ENCODE data around the gene TFF3.

TFF3 gene

DNA sequence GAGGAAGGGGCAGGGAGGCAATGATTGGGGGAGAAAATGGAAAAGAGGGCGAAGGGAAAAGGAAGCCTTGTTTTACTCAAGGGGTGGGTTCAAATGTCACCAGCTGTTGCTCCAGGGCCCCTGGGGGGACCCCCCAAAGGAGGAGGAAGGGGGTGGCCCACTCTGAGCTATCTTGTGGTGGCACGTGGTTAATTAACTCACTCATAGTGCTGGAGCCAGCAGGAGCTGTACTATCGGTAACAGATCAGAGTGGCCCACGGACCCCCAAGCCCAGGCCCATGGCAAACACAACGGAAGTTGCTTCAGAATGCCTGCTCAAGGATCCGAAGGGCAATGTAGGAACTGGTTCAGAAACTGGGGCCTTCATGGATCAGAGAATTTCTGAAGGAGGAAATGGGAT lies 28.3 kb upstream of the TFF3 start:
- 86% methylated on average over 6 of the region's 6 CpGs for WGBS
- Histone ChIP-seq H3K18ac (ENCODE audit: low read depth in 1 of 2, low read length in 2 of 2) (no peak overlapping the region), H3K14ac (ENCODE audit: low read length in 2 of 2) (no peak overlapping the region), H3K4me3 (ENCODE audit: insufficient read depth in 1 of 2, low read depth in 1 of 2, low read length in 2 of 2) (no peak overlapping the region), H3K4me2 (ENCODE audit: low read length, poor library complexity, severe bottlenecking) (no peak overlapping the region), H2AFZ (ENCODE audit: low read depth, low read length) (no peak overlapping the region), H2BK120ac (ENCODE audit: low read depth, low read length) (no peak overlapping the region), H3K4me1 (ENCODE audit: control insufficient read depth, insufficient read depth, low read depth, low read length) (peaks cover 5% of the 10 kb centered on the region), H3K27me3 (ENCODE audit: control insufficient read depth in 1 of 2, insufficient read depth in 1 of 2, low read length in 2 of 2) (peaks cover 9 to 27% of the 10 kb centered on the region in 2 experiments), H4K8ac (ENCODE audit: low read length) (no peak overlapping the region), H3K27ac (ENCODE audit: low read length, poor library complexity, severe bottlenecking) (no peak overlapping the region), H3K4ac (ENCODE audit: low read depth in 1 of 2, low read length in 2 of 2) (no peak overlapping the region), H2BK5ac (ENCODE audit: low read depth, low read length, poor library complexity, severe bottlenecking) (no peak overlapping the region), H2BK12ac (ENCODE audit: low read length in 2 of 2) (no peak overlapping the region), H4K91ac (ENCODE audit: low read length) (no peak overlapping the region), H3K79me1 (replicated peaks; ENCODE audit: low read length, poor library complexity, severe bottlenecking) (no peaks in the 10 kb centered on the region), H2BK15ac (ENCODE audit: low read depth, poor library complexity, severe bottlenecking) (no peak overlapping the region), H3K36me3 (ENCODE audit: control insufficient read depth in 1 of 2, insufficient read depth in 2 of 2, low read depth in 1 of 2, low read length in 2 of 2) (no peaks in the 10 kb centered on the region), H3K9me3 (ENCODE audit: control insufficient read depth, low read length) (no peaks in the 10 kb centered on the region), H3K9ac (ENCODE audit: low read length) (no peak overlapping the region), H3K23ac (ENCODE audit: low read length in 2 of 2) (no peak overlapping the region), H2AK5ac (ENCODE audit: low read length, severe bottlenecking) (no peak overlapping the region)
- no peak for DNase-seq

DNA sequence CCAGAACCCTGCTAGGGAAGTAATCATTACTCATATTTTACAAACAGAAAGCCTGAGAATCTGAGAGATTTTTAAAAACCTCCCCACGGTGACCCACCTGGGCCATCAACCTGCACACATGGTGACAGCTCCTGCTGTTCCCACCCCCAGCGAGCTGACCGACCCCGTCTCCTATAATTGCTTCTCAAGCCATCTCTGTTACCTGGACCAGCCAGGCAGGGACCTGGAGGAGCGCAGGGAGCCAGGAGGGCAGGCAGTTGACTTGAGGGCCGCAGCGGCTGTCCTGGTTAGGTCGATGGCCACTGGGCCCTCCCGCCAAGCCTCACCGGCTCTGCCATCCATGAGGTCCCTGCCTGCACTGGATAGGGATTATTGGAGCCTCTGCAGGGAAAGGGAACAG lies 27.9 kb upstream of the TFF3 start:
- Histone ChIP-seq H4K91ac (ENCODE audit: low read length) (no peak overlapping the region), H3K4me2 (ENCODE audit: low read length, poor library complexity, severe bottlenecking) (no peak overlapping the region), H2BK15ac (ENCODE audit: low read depth, poor library complexity, severe bottlenecking) (no peak overlapping the region)

DNA sequence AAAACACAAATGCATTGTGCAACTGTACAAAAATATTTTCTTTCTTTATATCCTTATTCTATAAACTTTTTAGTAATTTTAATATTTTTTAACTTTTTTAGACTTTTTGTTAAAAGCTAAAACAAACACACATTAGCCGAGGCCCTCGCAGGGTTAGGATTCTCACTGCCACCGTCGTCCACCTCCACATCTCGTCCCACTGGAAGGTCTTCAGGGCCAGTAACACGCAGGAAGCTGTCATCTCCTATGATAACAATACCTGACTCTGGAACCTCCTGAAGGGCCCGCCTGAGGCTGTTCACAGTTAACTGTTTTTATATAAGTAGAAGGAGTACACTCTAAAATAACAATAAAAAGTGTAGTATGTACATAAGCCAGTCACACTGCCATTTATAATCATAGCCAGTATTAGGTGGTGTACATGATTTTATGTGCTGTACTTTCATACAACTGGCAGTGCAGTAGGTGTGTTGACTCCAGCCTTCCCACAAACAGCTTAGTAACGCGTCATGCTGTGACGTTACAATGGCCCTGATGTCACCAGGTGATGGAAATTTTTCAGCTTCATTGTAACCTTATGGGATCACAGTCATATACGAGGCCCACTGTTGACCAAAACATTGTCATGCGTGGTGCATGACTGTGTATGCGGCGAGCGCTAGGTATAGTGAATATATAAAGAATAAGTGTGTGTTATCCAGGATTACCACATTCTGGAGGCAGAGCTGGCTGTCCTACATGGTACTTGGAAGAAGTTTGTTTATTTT lies 26.8 kb upstream of the TFF3 start:
- Histone ChIP-seq H3K18ac (ENCODE audit: low read depth in 1 of 2, low read length in 2 of 2) (no peak overlapping the region), H3K9ac (ENCODE audit: low read length) (no peak overlapping the region), H3K9me3 (ENCODE audit: control insufficient read depth, low read length) (no peaks in the 10 kb centered on the region), H3K4me3 (ENCODE audit: insufficient read depth in 1 of 2, low read depth in 1 of 2, low read length in 2 of 2) (no peak overlapping the region), H2BK5ac (ENCODE audit: low read depth, low read length, poor library complexity, severe bottlenecking) (no peak overlapping the region), H3K4me2 (ENCODE audit: low read length, poor library complexity, severe bottlenecking) (no peak overlapping the region), H3K4me1 (ENCODE audit: control insufficient read depth, insufficient read depth, low read depth, low read length) (peaks cover 10% of the 10 kb centered on the region), H2BK12ac (ENCODE audit: low read length in 2 of 2) (no peak overlapping the region), H3K36me3 (ENCODE audit: control insufficient read depth in 1 of 2, insufficient read depth in 2 of 2, low read depth in 1 of 2, low read length in 2 of 2) (no peaks in the 10 kb centered on the region), H2BK120ac (ENCODE audit: low read depth, low read length) (no peak overlapping the region), H3K27me3 (ENCODE audit: control insufficient read depth in 1 of 2, insufficient read depth in 1 of 2, low read length in 2 of 2) (peaks cover 3 to 38% of the 10 kb centered on the region in 2 experiments), H4K8ac (ENCODE audit: low read length) (no peak overlapping the region), H3K27ac (ENCODE audit: low read length, poor library complexity, severe bottlenecking) (no peak overlapping the region), H3K14ac (ENCODE audit: low read length in 2 of 2) (no peak overlapping the region), H3K23ac (ENCODE audit: low read length in 2 of 2) (no peak overlapping the region), H2AFZ (ENCODE audit: low read depth, low read length) (no peak overlapping the region), H2BK15ac (ENCODE audit: low read depth, poor library complexity, severe bottlenecking) (no peak overlapping the region), H4K91ac (ENCODE audit: low read length) (no peak overlapping the region), H3K79me1 (replicated peaks; ENCODE audit: low read length, poor library complexity, severe bottlenecking) (no peaks in the 10 kb centered on the region), H3K4ac (ENCODE audit: low read depth in 1 of 2, low read length in 2 of 2) (no peak overlapping the region), H2AK5ac (ENCODE audit: low read length, severe bottlenecking) (no peak overlapping the region)
- WGBS: 91% methylated on average over 13 of the region's 15 CpGs
- no peak for DNase-seq

More for the DNA sequence above, 27.9 kb upstream of the TFF3 start:
- Histone ChIP-seq H3K27me3 (ENCODE audit: control insufficient read depth in 1 of 2, insufficient read depth in 1 of 2, low read length in 2 of 2) (peaks cover 9 to 29% of the 10 kb centered on the region in 2 experiments), H3K4me1 (ENCODE audit: control insufficient read depth, insufficient read depth, low read depth, low read length) (peaks cover 8% of the 10 kb centered on the region), H2BK120ac (ENCODE audit: low read depth, low read length) (no peak overlapping the region), H3K23ac (ENCODE audit: low read length in 2 of 2) (no peak overlapping the region), H3K18ac (ENCODE audit: low read depth in 1 of 2, low read length in 2 of 2) (no peak overlapping the region), H2AFZ (ENCODE audit: low read depth, low read length) (no peak overlapping the region), H2BK12ac (ENCODE audit: low read length in 2 of 2) (no peak overlapping the region), H3K4ac (ENCODE audit: low read depth in 1 of 2, low read length in 2 of 2) (no peak overlapping the region), H3K36me3 (ENCODE audit: control insufficient read depth in 1 of 2, insufficient read depth in 2 of 2, low read depth in 1 of 2, low read length in 2 of 2) (no peaks in the 10 kb centered on the region), H3K14ac (ENCODE audit: low read length in 2 of 2) (no peak overlapping the region), H2BK5ac (ENCODE audit: low read depth, low read length, poor library complexity, severe bottlenecking) (no peak overlapping the region), H3K27ac (ENCODE audit: low read length, poor library complexity, severe bottlenecking) (no peak overlapping the region), H3K4me3 (ENCODE audit: insufficient read depth in 1 of 2, low read depth in 1 of 2, low read length in 2 of 2) (no peak overlapping the region), H3K79me1 (replicated peaks; ENCODE audit: low read length, poor library complexity, severe bottlenecking) (no peaks in the 10 kb centered on the region), H2AK5ac (ENCODE audit: low read length, severe bottlenecking) (no peak overlapping the region), H3K9me3 (ENCODE audit: control insufficient read depth, low read length) (no peaks in the 10 kb centered on the region), H3K9ac (ENCODE audit: low read length) (no peak overlapping the region), H4K8ac (ENCODE audit: low read length) (no peak overlapping the region)
- 74% methylated on average over 10 of the region's 10 CpGs for WGBS
- DNase-seq: no peak

DNA sequence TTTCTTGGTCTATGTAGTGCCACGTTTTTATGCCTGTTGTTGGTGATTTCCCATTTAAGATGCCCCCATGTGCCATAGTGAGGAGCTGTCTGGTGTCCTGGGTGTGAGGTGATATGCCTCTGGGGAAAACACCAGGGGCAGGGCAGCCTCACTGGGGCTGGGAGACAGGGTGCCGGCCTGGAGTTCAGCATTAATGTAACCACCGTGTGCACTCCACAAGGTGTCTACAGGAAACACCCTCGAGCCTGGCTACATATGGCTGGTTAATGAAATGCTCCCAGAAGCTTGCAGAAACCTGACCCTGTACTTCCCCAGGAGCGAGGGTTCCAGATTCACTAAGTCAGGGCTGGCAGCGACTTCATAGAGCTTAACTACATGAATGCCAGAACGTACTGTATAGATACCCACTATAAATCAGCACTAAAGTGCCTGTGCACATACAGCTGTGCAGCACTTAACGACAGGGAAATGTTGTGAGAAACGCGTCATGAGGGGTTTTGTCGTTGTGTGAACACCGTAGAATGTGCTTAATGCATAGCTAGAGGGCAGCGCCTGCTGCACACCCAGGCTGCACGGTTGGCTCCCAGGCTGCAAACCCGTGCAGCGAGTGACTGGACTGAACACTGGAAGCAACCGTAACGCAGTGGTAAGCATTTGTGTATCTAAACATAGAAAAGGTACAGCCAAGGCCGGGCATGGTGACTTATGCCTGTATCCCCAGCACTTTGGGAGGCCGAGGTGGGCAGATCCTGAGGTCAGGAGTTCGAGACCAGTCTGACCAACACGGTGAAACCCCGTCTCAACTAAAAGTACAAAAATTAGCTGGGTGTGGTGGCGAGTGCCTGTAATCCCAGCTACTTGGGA lies 25.2 kb upstream of the TFF3 start:
- H2AFZ ChIP-seq (ENCODE audit: low read depth, low read length): no peak overlapping the region
- no peak overlapping the region for H3K14ac ChIP-seq (ENCODE audit: low read length in 2 of 2)
- H3K4me1 ChIP-seq (ENCODE audit: control insufficient read depth, insufficient read depth, low read depth, low read length): peaks cover 13% of the 10 kb centered on the region
- no peak overlapping the region for H2BK15ac ChIP-seq (ENCODE audit: low read depth, poor library complexity, severe bottlenecking)
- H3K79me1 ChIP-seq (replicated peaks; ENCODE audit: low read length, poor library complexity, severe bottlenecking): no peaks in the 10 kb centered on the region
- DNase-seq: no peak
- no peak overlapping the region for H3K9ac ChIP-seq (ENCODE audit: low read length)
- no peak overlapping the region for H3K18ac ChIP-seq (ENCODE audit: low read depth in 1 of 2, low read length in 2 of 2)
- H2BK120ac ChIP-seq (ENCODE audit: low read depth, low read length): no peak overlapping the region
- no peak overlapping the region for H4K8ac ChIP-seq (ENCODE audit: low read length)
- 88% methylated on average over 24 of the region's 24 CpGs for WGBS
- no peak overlapping the region for H3K23ac ChIP-seq (ENCODE audit: low read length in 2 of 2)
- no peak overlapping the region for H4K91ac ChIP-seq (ENCODE audit: low read length)
- peaks cover 0 to 51% of the 10 kb centered on the region in 2 experiments for H3K27me3 ChIP-seq (ENCODE audit: control insufficient read depth in 1 of 2, insufficient read depth in 1 of 2, low read length in 2 of 2)
- H2BK5ac ChIP-seq (ENCODE audit: low read depth, low read length, poor library complexity, severe bottlenecking): no peak overlapping the region
- no peak overlapping the region for H3K27ac ChIP-seq (ENCODE audit: low read length, poor library complexity, severe bottlenecking)
- no peaks in the 10 kb centered on the region for H3K36me3 ChIP-seq (ENCODE audit: control insufficient read depth in 1 of 2, insufficient read depth in 2 of 2, low read depth in 1 of 2, low read length in 2 of 2)
- H3K4ac ChIP-seq (ENCODE audit: low read depth in 1 of 2, low read length in 2 of 2): no peak overlapping the region
- no peak overlapping the region for H2BK12ac ChIP-seq (ENCODE audit: low read length in 2 of 2)
- no peak overlapping the region for H2AK5ac ChIP-seq (ENCODE audit: low read length, severe bottlenecking)
- H3K4me2 ChIP-seq (ENCODE audit: low read length, poor library complexity, severe bottlenecking): no peak overlapping the region
- H3K9me3 ChIP-seq (ENCODE audit: control insufficient read depth, low read length): no peaks in the 10 kb centered on the region
- peak overlapping the region in 1 of 2 experiments; percentile 8 for H3K4me3 ChIP-seq (ENCODE audit: insufficient read depth in 1 of 2, low read depth in 1 of 2, low read length in 2 of 2)

Measured in mesenchymal stem cell (in vitro differentiated cells and primary cell).